ENCODE data around the gene CMTM2. TPM values are rescaled to one million over a fixed set of nuclear protein-coding genes. Genes with fewer than 3 reads are reported as not detected.
"Not testable (repeated sequence)": the region's sequence is repeated elsewhere in the genome, so short reads cannot be mapped to it uniquely, and the experiment has no call there.

Gene CMTM2
- total RNA-seq, 1 experiment from 2014 or later = not detected

GRCh38 chr16:66630561-66631260 is 51.4 kb downstream of the CMTM2 start:
- not testable (repeated sequence) for DNase-seq (ENCODE audit: low spot score)

DNA sequence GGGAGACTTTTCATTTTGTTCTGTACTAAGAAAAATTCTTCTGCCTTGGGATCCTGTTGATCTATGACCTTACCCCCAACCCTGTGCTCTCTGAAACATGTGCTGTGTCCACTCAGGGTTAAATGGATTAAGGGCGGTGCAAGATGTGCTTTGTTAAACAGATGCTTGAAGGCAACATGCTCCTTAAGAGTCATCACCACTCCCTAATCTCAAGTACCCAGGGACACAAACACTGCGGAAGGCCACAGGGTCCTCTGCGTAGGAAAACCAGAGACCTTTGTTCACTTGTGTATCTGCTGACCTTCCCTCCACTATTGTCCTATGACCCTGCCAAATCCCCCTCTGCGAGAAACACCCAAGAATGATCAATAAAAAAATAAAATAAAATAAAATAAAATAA is 52.3 kb downstream of the CMTM2 start:
- not testable (repeated sequence) for DNase-seq (ENCODE audit: low spot score)

GRCh38 chr16:66634527-66635196 is 55.4 kb downstream of the CMTM2 start:
- DNase-seq (ENCODE audit: low spot score) = no peak

- DNase-seq (ENCODE audit: low spot score) = no peak
Measured at GRCh38 chr16:66635406-66635805, 56.1 kb downstream of the CMTM2 start.

GRCh38 chr16:66636199-66636598 is 56.9 kb downstream of the CMTM2 start:
- DNase-seq (ENCODE audit: low spot score) = no peak

DNA sequence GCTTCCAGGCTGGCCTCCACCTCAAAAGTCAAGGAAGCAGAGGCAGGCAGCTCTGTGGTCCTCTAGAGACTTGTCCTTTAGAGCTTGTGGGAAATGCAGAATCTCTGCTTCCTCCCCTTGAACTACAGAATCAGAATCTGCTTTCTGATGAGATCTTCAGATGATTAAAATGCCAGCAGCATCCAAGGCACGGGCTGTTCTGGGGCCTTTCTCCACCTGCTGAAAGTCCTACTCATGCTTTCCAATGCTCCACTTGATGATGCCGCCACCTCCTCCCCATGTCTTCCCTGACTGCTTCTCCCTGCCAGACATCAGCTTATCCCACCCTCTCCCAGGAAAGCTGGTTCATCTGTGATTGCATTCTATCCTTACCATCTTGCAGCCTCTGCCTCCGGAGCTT is 58.5 kb downstream of the CMTM2 start:
- no peak for DNase-seq (ENCODE audit: low spot score)

Small RNA genes lying within 50 kb of the gene (small RNA-seq; reads per million reads assigned to genes)
- gene CKLF-CMTM1 = not detected

Other genes starting within 250 kb of the CMTM2 start
- gene CDH5, start 212.8 kb upstream of the CMTM2 start, total RNA-seq (2014; rRNA removed; shearing (Covaris generic)) = 0.05 TPM in 1 of 2 replicates, not detected in the other
- gene BEAN1, start 152.2 kb upstream of the CMTM2 start, total RNA-seq (2014; rRNA removed; shearing (Covaris generic)) = 0.26 TPM in 1 of 2 replicates, not detected in the other
- gene TK2, start 29.3 kb upstream of the CMTM2 start, total RNA-seq (2014; rRNA removed; shearing (Covaris generic)) = 7.7 and 8.9 TPM in 2 replicates
- gene CKLF, start 26.9 kb upstream of the CMTM2 start, total RNA-seq (2014; rRNA removed; shearing (Covaris generic)) = 97.0 and 120 TPM in 2 replicates
- 5.8 and 13.9 TPM in 2 replicates for gene CMTM1, start 13.0 kb upstream of the CMTM2 start, total RNA-seq (2014; rRNA removed; shearing (Covaris generic))
- gene CMTM3, start 25.2 kb downstream of the CMTM2 start, total RNA-seq (2014; rRNA removed; shearing (Covaris generic)) = 2.5 and 4.1 TPM in 2 replicates
- 65.1 and 70.2 TPM in 2 replicates for gene CMTM4, start 117.3 kb downstream of the CMTM2 start, total RNA-seq (2014; rRNA removed; shearing (Covaris generic))
- 67.3 and 69.2 TPM in 2 replicates for gene DYNC1LI2, start 172.1 kb downstream of the CMTM2 start, total RNA-seq (2014; rRNA removed; shearing (Covaris generic))
- gene TERB1, start 222.1 kb downstream of the CMTM2 start, total RNA-seq (2014; rRNA removed; shearing (Covaris generic)) = not detected in 2 replicates

Measured in HT-29 (cell line).